ENCODE results near the gene ARHGEF9. TPM values are rescaled to one million over a fixed set of nuclear protein-coding genes. Genes with fewer than 3 reads are reported as not detected.

The ARHGEF9 gene
- total and polyA plus RNA-seq, 10 of the 15 experiments (the other 5 are each of a cell fraction or from before 2014, with no cell fraction given), result 3.2 to 25.2 (median 14.3) TPM

GRCh38 chrX:63747331-63747730, 37.7 kb downstream of the ARHGEF9 start:
- no peak overlapping the region for H3K27ac ChIP-seq (ENCODE audit: control insufficient read depth, insufficient read depth)
- H4K20me1 ChIP-seq (ENCODE audit: control insufficient read depth, insufficient read depth), result no peaks in the 10 kb centered on the region
- H2AFZ ChIP-seq (ENCODE audit: control insufficient read depth, low read depth, low read length), result no peak overlapping the region
- in situ Hi-C loops (cut with MboI) (no loop called here), intact Hi-C loops (cut with micrococcal nuclease; ENCODE audit: unreplicated experiment) (no loop called here)
- 50% methylated on average over 2 of the region's 2 CpGs for WGBS (ENCODE audit: insufficient coverage, insufficient replicate concordance, low lambda C conversion rate, missing lambda C conversion rate)
- TF ChIP-seq STAT3 (IDR thresholded peaks at IDR 0.05; ENCODE audit: low read depth, low read length), result no peak
- TF ChIP-seq FOXM1 (IDR thresholded peaks at IDR 0.05; ENCODE audit: low read depth, low read length), result no peak
- TF ChIP-seq, protein P1, sequence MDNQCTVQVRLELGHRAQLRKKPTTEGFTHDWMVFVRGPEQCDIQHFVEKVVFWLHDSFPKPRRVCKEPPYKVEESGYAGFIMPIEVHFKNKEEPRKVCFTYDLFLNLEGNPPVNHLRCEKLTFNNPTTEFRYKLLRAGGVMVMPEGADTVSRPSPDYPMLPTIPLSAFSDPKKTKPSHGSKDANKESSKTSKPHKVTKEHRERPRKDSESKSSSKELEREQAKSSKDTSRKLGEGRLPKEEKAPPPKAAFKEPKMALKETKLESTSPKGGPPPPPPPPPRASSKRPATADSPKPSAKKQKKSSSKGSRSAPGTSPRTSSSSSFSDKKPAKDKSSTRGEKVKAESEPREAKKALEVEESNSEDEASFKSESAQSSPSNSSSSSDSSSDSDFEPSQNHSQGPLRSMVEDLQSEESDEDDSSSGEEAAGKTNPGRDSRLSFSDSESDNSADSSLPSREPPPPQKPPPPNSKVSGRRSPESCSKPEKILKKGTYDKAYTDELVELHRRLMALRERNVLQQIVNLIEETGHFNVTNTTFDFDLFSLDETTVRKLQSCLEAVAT (IDR thresholded peaks at IDR 0.05), result no peak
- TF ChIP-seq GABPA (IDR thresholded peaks at IDR 0.05; ENCODE audit: low read depth), result no peak
- TF ChIP-seq CHD4 (IDR thresholded peaks at IDR 0.05), result no peak
- TF ChIP-seq RBBP5 (conservative IDR thresholded peaks at IDR 0.05), result no peak
- TF ChIP-seq IKZF1 (conservative IDR thresholded peaks at IDR 0.05), result no peak
- TF ChIP-seq CBX3 (IDR thresholded peaks at IDR 0.05; ENCODE audit: borderline replicate concordance, low read depth), result no peak
- no peak for TF ChIP-seq ZSCAN29 (IDR thresholded peaks at IDR 0.05)
- TF ChIP-seq DPF2 (IDR thresholded peaks at IDR 0.05), result no peak
- TF ChIP-seq CREM (IDR thresholded peaks at IDR 0.05; ENCODE audit: low read depth), result no peak
- TF ChIP-seq PAX5 (IDR thresholded peaks at IDR 0.05; ENCODE audit: borderline replicate concordance, low read depth, low read length), result no peak
- TF ChIP-seq ZZZ3 (IDR thresholded peaks at IDR 0.05; ENCODE audit: control insufficient read depth, insufficient read length, low read depth), result no peak
- TF ChIP-seq SMAD5 (IDR thresholded peaks at IDR 0.05; ENCODE audit: low read depth), result no peak
- TF ChIP-seq ZBTB33 (IDR thresholded peaks at IDR 0.05), result no peak
- TF ChIP-seq CEBPB (IDR thresholded peaks at IDR 0.05; ENCODE audit: borderline replicate concordance in 1 of 2, low read depth in 2 of 2, low read length in 2 of 2), result no peak
- no peak for TF ChIP-seq RB1 (IDR thresholded peaks at IDR 0.05; ENCODE audit: borderline replicate concordance)
- TF ChIP-seq TARDBP (IDR thresholded peaks at IDR 0.05; ENCODE audit: borderline replicate concordance), result no peak
- TF ChIP-seq TCF12 (IDR thresholded peaks at IDR 0.05; ENCODE audit: low read depth, low read length), result no peak
- H3K9me3 ChIP-seq (replicated peaks; ENCODE audit: control insufficient read depth, insufficient read depth, low read length), result no peaks in the 10 kb centered on the region
- FAIRE-seq (no peak), DNase-seq (ENCODE audit: low read depth, low spot score) (no peak), ATAC-seq (no peak)
- H3K4me2 ChIP-seq (ENCODE audit: control insufficient read depth, insufficient read depth), result no peak overlapping the region
- RAD21 ChIA-PET (ENCODE audit: unreplicated experiment), result no interaction called here
- CTCF ChIA-PET, result no interaction called here
- no peaks in the 10 kb centered on the region for H3K36me3 ChIP-seq (ENCODE audit: control insufficient read depth in 2 of 2, insufficient read depth in 2 of 2, low read length in 1 of 2)
- no peak overlapping the region for H3K9ac ChIP-seq (ENCODE audit: control insufficient read depth, insufficient read depth, low read length)
- peaks cover 4% of the 10 kb centered on the region; the same call in 1 of the 2 replicates for H3K4me1 ChIP-seq (ENCODE audit: control insufficient read depth, insufficient read depth, low read length)
- no peaks in the 10 kb centered on the region for H3K27me3 ChIP-seq (replicated peaks in 1 of 2; ENCODE audit: control insufficient read depth in 2 of 2, insufficient read depth in 2 of 2, low read length in 1 of 2)
- POLR2A ChIA-PET, result interaction anchor here (1.0 to 1.9 kb wide), 2 partner anchors 11 to 14 kb away, joined by 3 to 6 read pairs; no protein-coding TSS in a partner anchor
- no peak overlapping the region for H3K4me3 ChIP-seq
- H3K79me2 ChIP-seq (ENCODE audit: control insufficient read depth, insufficient read depth, low read length), result peaks cover 3% of the 10 kb centered on the region
- no TSS peak for BruUV-seq (replicated peaks)
- SMC1A ChIA-PET (ENCODE audit: uncharacterized antibody, unreplicated experiment), result interaction anchor here (0.8 to 1.2 kb wide), 2 partner anchors 10 to 15 kb away, joined by 3 to 5 read pairs; no protein-coding TSS in a partner anchor
